Measurements from ENCODE around the gene INPP4B. TPM values are rescaled to one million over a fixed set of nuclear protein-coding genes. Genes with fewer than 3 reads are reported as not detected.

Gene INPP4B
- total RNA-seq, 2 experiments from 2014 or later: not detected

DNA sequence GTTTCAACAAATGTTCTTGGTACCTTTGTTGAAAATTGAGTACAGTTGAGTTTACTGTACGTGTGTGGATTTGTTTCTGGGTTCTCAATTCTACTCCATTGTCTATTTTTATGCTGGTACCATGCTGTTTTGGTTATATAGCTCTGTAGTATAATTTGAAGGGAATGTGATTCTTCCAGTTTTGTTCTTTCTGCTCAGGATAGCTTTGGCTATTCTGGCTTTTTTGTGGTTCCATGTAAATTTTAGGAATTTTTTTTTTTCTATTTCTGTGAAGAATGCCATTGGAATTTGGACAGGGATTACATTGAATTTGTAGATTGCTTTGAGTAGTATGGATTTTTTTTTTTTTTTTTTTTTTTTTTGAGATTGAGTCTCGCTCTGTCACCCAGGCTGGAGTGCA, 836.4 kb downstream of the INPP4B start:
- no peak for DNase-seq (ENCODE audit: low spot score)
- Histone ChIP-seq H2AFZ (ENCODE audit: low read length) (no peak overlapping the region), H3K79me2 (ENCODE audit: insufficient read depth, low read depth, low read length) (no peaks in the 10 kb centered on the region), H3K4me1 (ENCODE audit: insufficient read depth, low read length, poor library complexity, severe bottlenecking) (no peaks in the 10 kb centered on the region), H3K4me3 (ENCODE audit: low read depth, low read length, poor library complexity, severe bottlenecking) (no peak overlapping the region), H3K27ac (ENCODE audit: low read depth, low read length, poor library complexity, severe bottlenecking) (no peak overlapping the region), H3K4me2 (ENCODE audit: low read length) (no peak overlapping the region), H3K9me3 (ENCODE audit: low read length) (no peaks in the 10 kb centered on the region), H4K20me1 (ENCODE audit: insufficient read depth, low read length) (no peaks in the 10 kb centered on the region), H3K36me3 (ENCODE audit: insufficient read depth, low read length) (no peaks in the 10 kb centered on the region), H3K9me2 (ENCODE audit: insufficient read depth, low read length) (no peaks in the 10 kb centered on the region)
- TF ChIP-seq, protein P1, sequence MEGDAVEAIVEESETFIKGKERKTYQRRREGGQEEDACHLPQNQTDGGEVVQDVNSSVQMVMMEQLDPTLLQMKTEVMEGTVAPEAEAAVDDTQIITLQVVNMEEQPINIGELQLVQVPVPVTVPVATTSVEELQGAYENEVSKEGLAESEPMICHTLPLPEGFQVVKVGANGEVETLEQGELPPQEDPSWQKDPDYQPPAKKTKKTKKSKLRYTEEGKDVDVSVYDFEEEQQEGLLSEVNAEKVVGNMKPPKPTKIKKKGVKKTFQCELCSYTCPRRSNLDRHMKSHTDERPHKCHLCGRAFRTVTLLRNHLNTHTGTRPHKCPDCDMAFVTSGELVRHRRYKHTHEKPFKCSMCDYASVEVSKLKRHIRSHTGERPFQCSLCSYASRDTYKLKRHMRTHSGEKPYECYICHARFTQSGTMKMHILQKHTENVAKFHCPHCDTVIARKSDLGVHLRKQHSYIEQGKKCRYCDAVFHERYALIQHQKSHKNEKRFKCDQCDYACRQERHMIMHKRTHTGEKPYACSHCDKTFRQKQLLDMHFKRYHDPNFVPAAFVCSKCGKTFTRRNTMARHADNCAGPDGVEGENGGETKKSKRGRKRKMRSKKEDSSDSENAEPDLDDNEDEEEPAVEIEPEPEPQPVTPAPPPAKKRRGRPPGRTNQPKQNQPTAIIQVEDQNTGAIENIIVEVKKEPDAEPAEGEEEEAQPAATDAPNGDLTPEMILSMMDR (conservative IDR thresholded peaks at IDR 0.05; ENCODE audit: low read length): no peak
- no peak for TF ChIP-seq EZH2phosphoT487 (IDR thresholded peaks at IDR 0.05; ENCODE audit: borderline replicate concordance, low read depth, low read length)
- ChIA-PET CTCF (ENCODE audit: unreplicated experiment) (no interaction called here), POLR2A (interaction anchor here (0.6 to 1.2 kb wide), 2 partner anchors 14 to 1101 kb away, joined by 3 read pairs; no protein-coding TSS in a partner anchor)
- intact Hi-C loops (cut with micrococcal nuclease; ENCODE audit: unreplicated experiment): no loop called here
- no TSS peak for BruUV-seq (replicated peaks)

DNA sequence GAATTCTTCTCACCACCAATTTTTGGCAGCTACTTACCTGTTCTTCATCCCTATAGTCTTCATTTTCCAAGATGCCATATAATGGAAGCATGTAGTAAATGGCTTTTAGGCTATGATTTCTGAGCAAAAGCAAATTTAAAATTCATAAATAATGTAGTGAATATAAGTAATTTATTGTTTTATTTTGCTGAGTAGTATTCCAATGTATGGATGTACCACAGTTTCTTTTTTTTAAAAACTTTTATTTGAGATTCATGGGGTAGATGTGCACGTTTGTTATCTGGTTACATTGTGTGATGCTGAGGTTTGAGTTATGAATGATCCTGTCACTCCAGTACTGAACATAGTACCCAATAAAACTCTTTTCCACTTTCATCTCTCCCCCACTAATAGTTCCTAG, 840.6 kb downstream of the INPP4B start:
- ChIA-PET CTCF (ENCODE audit: unreplicated experiment) (no interaction called here), POLR2A (no interaction called here)
- no TSS peak for BruUV-seq (replicated peaks)
- Histone ChIP-seq H3K4me3 (ENCODE audit: low read depth, low read length, poor library complexity, severe bottlenecking) (no peak overlapping the region), H3K36me3 (ENCODE audit: insufficient read depth, low read length) (no peaks in the 10 kb centered on the region), H3K79me2 (ENCODE audit: insufficient read depth, low read depth, low read length) (no peaks in the 10 kb centered on the region), H3K9me3 (ENCODE audit: low read length) (no peaks in the 10 kb centered on the region), H3K9me2 (ENCODE audit: insufficient read depth, low read length) (no peaks in the 10 kb centered on the region), H2AFZ (ENCODE audit: low read length) (no peak overlapping the region), H4K20me1 (ENCODE audit: insufficient read depth, low read length) (no peaks in the 10 kb centered on the region), H3K4me2 (ENCODE audit: low read length) (no peak overlapping the region), H3K27ac (ENCODE audit: low read depth, low read length, poor library complexity, severe bottlenecking) (no peak overlapping the region), H3K4me1 (ENCODE audit: insufficient read depth, low read length, poor library complexity, severe bottlenecking) (no peaks in the 10 kb centered on the region)
- no peak for DNase-seq (ENCODE audit: low spot score)
- TF ChIP-seq, protein P1 (conservative IDR thresholded peaks at IDR 0.05; ENCODE audit: low read length): no peak
- no peak for TF ChIP-seq EZH2phosphoT487 (IDR thresholded peaks at IDR 0.05; ENCODE audit: borderline replicate concordance, low read depth, low read length)
- intact Hi-C loops (cut with micrococcal nuclease; ENCODE audit: unreplicated experiment): no loop called here

DNA sequence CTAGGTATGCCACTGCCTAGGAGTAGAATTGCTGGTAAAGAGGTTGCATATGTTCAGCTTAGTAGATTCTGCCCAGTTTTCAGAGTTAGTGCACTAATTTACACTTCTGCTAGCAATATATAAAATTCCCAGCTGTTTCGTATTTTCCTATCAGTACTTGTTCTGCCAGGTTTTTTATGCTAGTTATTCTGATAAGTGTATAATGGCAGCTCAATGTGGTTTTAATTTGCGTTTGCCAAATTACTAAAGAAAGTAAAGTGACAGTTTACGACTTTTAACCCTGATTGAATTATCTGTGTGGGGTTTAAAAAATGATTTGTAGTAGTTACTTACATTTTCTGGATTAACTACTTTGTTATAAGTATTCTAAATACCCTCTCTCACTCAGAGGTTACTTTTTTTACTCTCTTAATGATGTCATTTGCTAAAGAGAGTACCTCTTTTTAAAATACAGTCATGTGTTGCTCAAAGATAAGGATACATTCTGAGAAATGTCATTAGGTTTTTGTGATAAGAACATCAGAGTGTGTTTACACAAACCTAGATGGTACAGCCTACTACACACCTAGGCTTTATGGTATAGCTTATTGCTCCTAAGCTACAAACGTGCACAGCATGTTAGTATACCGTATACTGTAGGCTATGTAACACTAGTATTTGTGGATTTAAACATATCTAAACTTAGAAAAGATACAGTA, 846.5 kb downstream of the INPP4B start:
- CTCF ChIA-PET (ENCODE audit: unreplicated experiment): no interaction called here
- Histone ChIP-seq H3K79me2 (ENCODE audit: insufficient read depth, low read depth, low read length) (no peaks in the 10 kb centered on the region), H3K4me1 (ENCODE audit: insufficient read depth, low read length, poor library complexity, severe bottlenecking) (no peaks in the 10 kb centered on the region), H3K36me3 (ENCODE audit: insufficient read depth, low read length) (no peaks in the 10 kb centered on the region), H2AFZ (ENCODE audit: low read length) (no peak overlapping the region), H4K20me1 (ENCODE audit: insufficient read depth, low read length) (no peaks in the 10 kb centered on the region), H3K9me3 (ENCODE audit: low read length) (peaks cover 6% of the 10 kb centered on the region; the same call in 1 of the 2 replicates), H3K9me2 (ENCODE audit: insufficient read depth, low read length) (no peaks in the 10 kb centered on the region), H3K27ac (ENCODE audit: low read depth, low read length, poor library complexity, severe bottlenecking) (no peak overlapping the region), H3K4me2 (ENCODE audit: low read length) (no peak overlapping the region), H3K4me3 (ENCODE audit: low read depth, low read length, poor library complexity, severe bottlenecking) (no peak overlapping the region)
- TF ChIP-seq, protein P1 (conservative IDR thresholded peaks at IDR 0.05; ENCODE audit: low read length): no peak
- TF ChIP-seq EZH2phosphoT487 (IDR thresholded peaks at IDR 0.05; ENCODE audit: borderline replicate concordance, low read depth, low read length): no peak
- no TSS peak for BruUV-seq (replicated peaks)
- POLR2A ChIA-PET: interaction anchor here (0.6 kb wide), 1 partner anchor 595 kb away, joined by 3 read pairs; no protein-coding TSS in a partner anchor
- DNase-seq (ENCODE audit: low spot score): no peak
- intact Hi-C loops (cut with micrococcal nuclease; ENCODE audit: unreplicated experiment): no loop called here
